GM18508 (cell line): ENCODE data around the gene NUP107.

Source experiments
- ATAC-seq: cut with Tn5 transposase; IDR thresholded peaks from one replicate; pipeline ENCODE4 v1.9.1; 2021; ENCODE audit warnings: moderate number of reproducible peaks; ENCODE audit not compliant: insufficient read depth, unreplicated experiment

Gene NUP107

DNA sequence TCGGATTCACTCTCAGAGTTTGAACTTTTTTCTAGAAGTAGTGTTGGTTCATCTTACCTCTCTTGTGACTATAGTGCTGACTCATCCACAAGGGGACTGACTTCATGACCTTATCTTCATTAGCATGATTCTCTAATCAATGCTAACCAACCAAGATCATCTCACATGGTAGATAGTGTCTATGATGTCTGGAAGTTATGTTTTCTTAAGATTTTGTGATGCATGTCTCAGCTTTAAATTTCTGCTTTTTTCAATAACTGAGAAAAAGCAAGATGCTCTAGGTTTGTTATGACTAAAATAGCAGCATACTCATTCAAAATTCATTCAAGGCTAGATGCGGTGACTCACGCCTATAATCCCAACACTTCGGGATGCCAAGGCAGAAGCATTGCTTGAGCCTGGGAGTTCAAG is 46.9 kb downstream of the NUP107 start:
- no peak for ATAC-seq

DNA sequence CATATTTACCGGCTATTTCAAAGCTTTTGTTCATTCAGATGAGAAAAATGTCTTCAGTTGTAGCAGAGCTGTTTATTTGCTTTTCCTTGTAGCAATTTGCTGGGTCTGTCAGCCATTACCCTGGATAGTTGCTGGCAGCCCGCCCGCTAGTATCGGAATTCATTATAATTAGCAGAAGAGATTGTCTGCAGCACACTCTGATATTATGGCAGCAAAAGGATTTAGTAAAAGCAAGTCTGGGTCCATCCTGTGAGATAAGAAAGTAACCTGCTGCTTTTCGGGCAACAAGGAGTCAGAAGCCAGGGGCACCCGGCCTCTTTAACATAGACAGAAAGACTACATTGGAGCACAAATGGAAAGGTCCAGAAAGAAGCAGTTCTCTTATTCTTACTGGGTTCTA is 53.1 kb downstream of the NUP107 start:
- ATAC-seq: no peak

DNA sequence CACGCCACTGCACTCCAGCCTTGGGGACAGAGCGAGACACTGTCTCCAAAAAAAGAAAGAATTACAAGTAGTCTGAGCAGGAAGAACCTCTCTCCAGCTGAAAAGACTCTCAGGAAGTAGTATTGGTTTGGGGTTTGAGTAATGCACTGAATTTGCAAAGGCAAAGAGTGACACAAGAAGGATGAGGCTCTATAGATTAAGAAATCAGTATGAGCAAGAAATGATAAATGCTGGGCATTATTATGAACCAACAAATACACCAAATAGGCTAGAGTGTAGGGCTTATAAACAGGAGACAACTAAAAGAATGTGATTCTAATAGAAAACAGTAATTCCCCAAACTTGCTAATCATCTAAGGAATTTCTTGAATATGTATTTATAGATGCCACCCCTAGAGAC is 56.6 kb downstream of the NUP107 start:
- ATAC-seq: no peak

DNA sequence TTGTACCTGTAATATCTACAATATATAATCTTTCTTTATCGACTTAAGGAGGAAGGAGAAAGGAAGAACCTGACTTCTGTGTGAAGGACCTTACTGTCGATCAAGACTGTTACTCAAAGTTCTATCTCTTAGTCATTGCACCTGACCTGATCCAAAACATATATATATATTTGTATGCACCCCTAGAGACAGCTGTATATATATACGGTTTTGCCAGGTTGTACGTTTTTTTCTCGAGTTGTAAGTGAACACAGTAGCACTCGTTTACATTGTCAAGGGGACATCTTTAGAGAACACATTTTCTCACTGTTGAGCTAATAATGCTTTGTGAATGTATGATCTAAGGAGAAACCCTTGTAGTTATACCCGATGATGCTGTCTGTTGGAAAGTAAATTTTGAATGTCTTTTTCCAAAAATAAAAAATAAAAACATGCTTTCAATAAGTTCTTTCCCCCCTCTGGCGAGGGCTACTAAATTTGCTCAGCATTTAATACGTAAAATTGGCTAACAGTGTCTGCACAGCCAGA is 58.7 kb downstream of the NUP107 start:
- ATAC-seq: no peak

DNA sequence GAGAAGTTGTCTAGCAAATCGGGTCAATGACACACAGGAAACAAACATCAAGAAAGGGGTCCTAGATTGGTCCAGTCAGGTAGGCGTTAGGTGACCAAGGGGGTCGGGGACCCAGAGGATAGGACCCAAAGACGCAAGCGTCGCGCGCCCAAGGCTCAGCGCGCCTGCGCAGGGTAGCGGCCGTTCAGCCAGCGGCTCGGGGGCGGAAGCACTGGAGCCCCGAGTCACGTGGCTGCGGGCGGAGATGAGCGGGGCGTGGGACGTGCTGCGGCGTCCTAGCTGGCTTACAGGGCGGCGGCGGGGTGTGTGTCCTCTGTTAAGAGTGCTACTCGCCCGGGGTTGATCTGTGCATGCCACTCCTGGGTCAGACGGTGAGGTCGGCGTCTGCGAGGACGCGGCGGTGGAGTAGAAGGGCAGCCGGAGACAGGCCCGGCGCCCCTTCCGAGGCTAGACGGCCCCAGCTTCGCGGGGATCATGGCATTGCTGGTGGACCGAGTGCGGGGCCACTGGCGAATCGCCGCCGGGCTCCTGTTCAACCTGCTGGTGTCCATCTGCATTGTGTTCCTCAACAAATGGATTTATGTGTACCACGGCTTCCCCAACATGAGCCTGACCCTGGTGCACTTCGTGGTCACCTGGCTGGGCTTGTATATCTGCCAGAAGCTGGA is 59.3 kb downstream of the NUP107 start, which contains the start of gene SLC35E3:
Gene SLC35E3 (plus strand): TSS at position 273 of the 668 bp plus-strand sequence. CDS start 202 bp downstream, at position 475.
- ATAC-seq: peak; percentile 92

DNA sequence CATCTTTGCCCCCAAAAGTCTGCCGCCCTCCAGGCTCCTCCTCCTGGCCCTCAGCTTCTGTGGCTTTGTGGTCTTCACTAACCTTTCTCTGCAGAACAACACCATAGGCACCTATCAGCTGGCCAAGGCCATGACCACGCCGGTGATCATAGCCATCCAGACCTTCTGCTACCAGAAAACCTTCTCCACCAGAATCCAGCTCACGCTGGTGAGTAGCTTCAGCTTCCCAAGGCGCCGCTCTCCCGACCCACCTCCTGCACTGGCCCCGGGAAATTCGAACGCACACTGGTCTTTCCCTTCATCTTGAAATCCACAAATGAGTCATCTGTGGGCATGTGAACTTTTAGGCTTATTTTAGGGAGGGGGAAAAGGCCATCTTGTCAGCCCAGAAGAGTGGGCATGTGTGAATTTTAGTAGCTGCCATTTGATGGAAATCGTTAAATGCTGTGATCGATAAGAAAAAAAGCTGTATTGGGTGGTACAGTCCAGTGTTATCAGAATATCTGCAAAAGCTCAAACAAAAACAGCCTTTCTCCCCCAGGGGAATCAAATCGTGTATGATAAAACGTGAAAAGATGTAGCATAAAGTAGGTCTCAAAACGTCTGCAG is 59.9 kb downstream of the NUP107 start:
- ATAC-seq: peak; percentile 21

DNA sequence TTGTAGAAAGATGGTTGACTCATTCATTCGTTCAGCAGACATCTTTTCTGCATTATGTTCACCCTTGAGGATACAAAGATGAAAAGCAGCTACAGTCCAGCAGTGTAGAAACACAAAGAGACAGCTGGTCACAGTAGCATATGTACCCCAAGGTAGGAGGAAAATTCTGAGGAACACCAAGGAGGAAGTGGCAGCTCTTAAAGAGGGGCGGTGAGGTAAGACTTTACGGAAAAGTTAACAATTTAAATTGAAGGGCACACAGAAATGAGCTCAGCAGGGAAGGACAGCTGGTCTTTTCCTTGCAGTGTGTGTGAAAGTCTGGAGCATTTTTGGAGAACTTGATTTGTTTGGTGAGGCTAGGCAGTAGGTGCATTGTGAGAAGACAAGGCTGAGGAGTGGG is 62.7 kb downstream of the NUP107 start:
- ATAC-seq: no peak

DNA sequence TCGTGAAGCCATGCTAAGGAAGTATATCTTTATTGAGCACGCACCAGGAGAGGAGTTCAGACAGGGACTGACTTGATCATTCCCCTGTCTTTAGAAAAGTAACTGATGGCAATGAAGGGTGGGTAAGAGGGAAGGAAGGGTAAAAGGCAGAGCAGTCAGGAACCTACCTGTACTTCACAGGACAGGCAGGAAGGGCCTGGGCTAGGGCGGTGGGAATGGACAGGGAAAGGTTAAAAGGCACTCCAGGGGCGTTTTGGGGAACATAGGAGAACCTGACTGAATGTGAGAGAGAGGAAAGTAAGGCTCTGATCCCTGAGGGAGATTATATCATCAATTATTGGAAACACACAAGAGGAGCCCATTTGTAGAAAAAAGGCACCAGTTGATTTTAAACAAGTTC is 63.1 kb downstream of the NUP107 start:
- ATAC-seq: no peak

DNA sequence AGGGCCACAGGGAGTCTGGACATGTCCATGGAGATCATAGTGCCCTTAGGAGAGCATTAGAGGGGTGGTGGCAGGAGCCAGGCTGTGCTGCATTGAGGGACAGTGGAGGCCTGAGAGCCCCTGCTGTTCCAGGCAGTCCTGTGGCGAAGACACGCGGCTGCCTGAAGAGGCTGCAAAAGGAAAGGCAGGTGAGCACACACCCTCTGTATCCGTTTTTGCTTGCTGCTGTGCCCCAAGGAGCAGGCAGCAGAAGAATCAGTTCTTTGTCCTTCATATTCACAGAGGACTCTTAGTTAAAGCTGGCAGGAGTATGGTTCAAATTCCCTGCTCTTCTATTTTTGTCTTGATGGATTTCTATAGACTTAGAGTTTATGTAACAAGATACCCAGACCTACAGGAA is 63.7 kb downstream of the NUP107 start:
- ATAC-seq: no peak

DNA sequence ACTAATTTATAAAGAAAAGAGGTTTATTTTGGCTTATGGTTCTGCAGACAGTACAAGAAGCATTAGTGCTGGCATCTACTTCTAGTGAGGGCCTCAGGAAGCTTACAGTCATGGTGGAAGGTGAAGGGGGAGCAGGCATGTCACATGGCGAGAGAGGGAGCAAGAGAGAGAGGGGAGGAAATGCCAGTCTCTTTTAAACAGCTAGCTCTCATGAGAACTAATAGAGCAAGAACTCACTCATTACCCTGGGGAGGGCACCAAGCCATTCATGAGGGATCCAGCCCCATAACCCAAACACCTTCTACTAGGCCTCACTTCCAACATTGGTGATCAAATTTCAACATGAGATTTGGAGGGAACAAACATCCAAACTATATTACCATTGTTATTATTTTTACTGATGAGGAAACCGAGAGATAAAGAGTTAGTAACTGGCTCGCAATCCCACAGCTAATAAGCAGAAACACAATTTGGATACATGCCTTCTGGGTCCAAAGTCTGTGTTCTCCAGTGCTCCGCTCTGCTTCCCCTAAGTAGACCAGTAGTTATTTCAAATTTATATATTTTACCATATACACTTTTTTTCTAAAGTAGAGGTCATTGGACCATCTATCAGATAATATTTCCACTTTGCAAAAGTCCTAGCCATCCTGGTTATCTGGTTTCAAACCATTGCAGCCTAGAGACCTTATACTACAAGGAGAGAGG is 68.9 kb downstream of the NUP107 start:
- ATAC-seq: no peak

DNA sequence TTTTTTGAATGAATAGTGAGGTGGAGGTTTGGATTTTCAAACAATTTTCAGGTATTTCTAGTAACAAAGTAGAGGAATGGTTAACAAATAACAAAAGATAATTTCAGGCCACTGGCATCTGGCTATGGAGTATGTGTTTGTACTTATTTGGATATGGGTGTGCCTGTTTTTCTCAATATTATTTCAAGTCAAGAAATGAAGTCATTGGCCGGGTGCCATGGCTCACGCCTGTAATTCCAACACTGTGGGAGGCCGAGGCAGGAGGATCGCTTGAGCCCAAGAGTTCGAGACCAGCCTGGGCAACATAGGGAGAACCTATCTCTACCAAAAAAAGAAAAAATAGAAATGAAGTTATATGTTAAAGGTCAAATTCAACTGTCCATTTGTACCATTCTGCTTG is 73.1 kb downstream of the NUP107 start:
- ATAC-seq: no peak

DNA sequence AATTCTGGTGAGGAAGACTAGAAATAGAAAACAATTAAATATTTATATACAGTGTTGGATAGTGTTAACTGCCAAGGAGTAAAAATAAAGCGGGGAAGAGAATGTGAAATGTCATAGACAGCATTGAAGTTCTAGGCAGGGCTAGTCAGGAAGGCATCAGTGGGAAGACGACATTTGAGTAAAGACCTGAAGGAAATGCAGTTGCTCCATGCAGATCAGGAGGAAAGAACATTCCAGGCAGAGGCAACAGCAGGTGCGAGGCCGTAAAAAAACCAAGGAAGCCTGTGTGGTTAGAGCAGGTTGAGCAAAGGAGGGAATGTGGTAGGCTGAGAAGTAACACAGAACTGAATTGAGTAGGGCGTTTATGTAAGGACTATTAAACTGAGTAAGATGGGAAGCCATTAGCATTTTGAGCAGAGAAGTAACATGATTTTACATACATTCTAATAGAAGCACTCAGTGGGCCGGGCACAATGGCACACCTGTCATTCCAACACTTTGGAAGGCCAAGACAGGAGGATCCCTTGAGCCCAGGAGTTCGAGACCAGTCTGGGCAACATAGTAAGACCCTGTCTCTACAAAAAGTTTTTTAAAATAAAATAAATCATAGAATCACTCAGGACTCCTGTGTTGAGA is 74.1 kb downstream of the NUP107 start:
- ATAC-seq: no peak

DNA sequence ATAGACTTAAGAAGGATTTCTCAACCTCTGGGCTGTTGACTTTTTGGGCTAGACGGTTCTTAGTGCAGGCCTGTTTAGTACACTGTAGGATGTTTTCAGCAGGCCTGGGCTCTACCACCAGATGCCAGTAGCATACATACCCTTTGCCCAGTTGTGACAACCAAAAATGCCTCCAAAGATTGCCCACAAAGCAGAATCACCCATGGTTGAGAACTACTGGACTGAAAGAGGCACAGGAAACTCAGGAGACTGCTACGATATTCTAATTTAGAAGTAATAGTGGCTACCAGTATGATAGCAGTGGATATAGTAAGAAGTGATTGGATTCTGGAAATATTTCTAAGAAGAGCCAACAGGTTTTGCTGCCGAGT is 74.6 kb downstream of the NUP107 start:
- no peak for ATAC-seq

DNA sequence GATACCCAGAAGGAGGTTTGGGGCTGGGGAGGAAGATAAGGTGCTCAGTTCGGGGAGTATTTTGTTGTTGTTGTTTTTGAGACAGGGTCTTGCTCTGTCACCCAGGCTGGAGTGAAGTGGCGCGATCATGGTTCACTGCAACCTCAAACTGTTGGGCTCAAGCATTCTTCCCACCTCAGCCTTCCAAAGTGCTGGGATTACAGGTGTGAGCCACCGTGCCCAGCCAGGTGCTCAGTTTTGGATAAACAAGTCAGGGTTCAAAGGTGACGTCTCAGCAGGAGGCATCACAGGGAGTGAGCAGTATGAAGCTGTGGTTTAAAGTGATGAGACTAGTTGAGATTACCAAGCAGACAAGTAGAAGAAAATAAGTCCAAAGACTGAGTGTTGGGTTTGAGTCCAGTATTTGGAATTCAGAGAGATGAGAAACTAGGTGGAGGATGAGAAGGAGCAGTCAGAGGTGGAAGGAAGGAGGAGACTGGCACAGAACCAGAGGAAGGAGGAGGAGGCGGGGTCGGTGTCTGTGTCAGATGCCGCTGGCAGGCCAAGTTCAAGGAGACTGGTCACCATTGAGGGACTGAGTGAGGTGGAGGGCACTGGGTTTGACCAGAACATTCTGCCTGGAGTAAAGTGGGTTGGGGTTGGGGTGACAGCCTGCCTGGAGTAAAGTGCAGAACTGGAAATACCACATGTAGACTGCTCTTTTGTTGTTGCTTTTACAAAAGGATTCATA is 75.3 kb downstream of the NUP107 start:
- no peak for ATAC-seq

DNA sequence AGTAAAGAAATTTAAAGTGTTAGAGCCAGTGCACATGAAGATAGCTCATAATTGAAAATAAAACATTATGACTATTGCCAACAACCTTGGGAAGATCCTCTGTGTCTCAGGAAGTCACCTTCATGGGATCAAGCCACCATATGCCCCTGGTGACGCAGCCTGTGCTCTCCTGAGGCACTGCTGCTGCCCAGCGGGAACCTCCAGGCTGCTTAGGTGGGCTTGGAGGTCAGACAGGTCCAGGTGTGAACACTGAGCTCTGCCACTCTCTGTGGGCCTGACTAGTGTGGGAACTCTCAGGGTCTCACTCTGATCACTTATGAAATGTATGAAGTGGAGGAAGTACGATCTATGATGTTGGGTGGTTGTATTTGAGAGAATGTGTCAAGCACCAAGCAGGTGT is 75.9 kb downstream of the NUP107 start:
- ATAC-seq: no peak

DNA sequence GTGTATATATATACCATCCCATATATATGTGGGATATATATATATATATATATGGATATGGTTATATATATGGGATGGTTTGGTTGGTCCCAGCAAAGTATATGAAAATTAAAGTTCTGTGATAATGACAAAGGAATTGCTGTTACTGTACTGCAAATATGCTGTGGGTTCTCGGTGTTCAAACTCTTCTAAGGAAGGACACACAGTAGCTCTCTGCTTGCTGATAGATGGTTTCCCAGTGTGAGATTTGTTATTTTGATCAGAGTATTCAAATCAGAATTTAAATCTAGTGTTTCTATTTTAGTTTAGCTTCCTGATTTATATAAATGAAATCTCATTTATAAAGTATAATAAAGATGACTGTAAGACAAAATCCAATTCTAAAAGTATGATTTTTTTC is 78.9 kb downstream of the NUP107 start:
- no peak for ATAC-seq

DNA sequence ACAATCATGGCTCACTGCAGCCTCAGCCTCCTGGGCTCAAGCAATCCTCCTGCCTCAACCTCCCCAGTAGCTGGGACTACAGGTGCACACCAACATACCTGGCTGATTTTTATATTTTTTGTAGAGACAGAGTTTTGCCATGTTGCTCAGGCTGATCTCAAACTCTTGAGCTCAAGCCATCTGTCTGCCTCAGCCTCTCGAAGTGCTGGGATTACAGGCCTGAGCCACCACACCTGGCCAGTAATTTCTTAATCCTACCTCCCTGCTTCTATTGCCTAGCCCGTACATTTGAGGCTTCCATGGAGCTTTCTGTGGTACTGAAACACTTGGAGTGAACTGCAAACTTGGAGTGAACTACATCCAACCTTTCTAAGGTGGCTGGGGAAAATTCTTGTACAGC is 79.9 kb downstream of the NUP107 start:
- ATAC-seq: no peak

DNA sequence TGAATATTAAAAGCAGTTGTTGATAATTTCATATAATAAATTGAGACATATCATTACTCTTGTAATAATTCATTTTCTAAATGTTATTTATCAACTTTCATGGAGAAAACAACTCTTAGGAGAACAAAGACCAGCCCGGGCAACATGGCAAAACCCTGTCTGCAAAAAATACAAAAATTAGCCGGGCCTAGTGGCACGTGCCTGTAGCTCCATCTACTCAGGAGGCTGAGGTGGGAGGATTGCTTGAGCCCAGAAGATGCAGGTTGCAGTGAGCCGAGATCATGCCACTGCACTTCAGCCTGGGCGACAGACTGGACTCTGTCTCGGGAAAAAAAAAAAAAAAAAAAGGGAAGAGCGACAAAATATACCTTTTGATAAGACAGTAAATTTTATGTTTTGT is 80.4 kb downstream of the NUP107 start:
- no peak for ATAC-seq

DNA sequence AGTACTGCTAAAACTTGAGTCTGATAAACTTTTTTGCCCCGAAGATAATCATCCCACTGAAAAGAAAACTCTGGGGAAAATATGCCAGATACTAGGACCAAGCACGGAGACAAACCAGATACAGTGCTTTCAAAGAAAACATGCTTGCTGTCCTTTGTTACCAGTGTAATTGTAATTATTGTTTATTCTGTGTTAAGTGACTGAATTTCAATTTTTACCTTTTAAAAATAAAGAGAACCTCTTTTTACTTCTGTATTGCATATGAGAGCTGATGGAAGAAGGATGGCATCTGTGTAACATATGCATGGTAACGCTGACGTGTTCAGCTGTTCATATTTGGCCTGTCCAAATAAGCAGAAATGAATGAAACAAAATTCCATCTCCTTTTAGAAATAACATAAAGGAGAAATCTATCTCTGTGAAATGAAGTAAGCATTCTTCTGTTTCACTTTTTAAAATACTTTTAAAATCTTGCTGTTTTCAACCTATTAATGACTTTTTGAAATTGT is 81.7 kb downstream of the NUP107 start:
- ATAC-seq: no peak

DNA sequence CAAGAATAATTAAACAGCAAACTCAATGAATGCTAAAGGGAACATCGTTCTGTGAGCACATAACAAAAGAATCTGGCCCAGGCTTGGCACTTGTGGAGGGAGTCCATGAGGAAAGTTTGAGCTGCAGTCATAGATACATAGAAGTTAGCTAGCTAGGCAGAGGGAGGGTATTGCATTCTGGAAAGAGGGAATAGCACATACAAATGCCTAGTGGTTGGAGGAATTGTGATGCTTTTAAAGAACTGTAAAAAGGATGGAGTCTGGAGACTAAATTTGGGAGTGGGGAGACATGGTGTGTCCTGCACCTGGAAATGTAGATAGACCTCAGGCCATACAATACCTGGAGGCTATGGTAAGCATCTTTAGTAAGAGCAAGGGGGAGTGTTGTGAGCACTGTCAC is 83.2 kb downstream of the NUP107 start:
- ATAC-seq: no peak
